ENCODE results near the gene CCDC144A.
"Not testable (repeated sequence)": the region's sequence is repeated elsewhere in the genome, so short reads cannot be mapped to it uniquely, and the experiment has no call there.

CCDC144A gene

GRCh38 chr17:16810236-16810635 is 120.2 kb downstream of the CCDC144A start:
- not testable (repeated sequence) for H3K4me3 ChIP-seq (replicated peaks in 1 of 2; ENCODE audit: low read depth in 2 of 2, low read length in 2 of 2); DNase-seq (ENCODE audit: low read depth in 2 of 2)

- DNase-seq (ENCODE audit: low read depth in 2 of 2): peak; percentile 28 to 63
These were observed 122.1 kb downstream of the CCDC144A start for GRCh38 chr17:16812126-16812525.

GRCh38 chr17:16814439-16814838 is 124.4 kb downstream of the CCDC144A start:
- no peak for TF ChIP-seq CTCF (IDR thresholded peaks at IDR 0.05; ENCODE audit: low read depth, low read length)
- no peak for DNase-seq (ENCODE audit: low read depth in 2 of 2)
- H3K4me3 ChIP-seq (replicated peaks in 1 of 2; ENCODE audit: low read depth in 2 of 2, low read length in 2 of 2): no peak overlapping the region

More at GRCh38 chr17:16812126-16812525, 122.1 kb downstream of the CCDC144A start:
- not testable (repeated sequence) for H3K4me3 ChIP-seq (replicated peaks in 1 of 2; ENCODE audit: low read depth in 2 of 2, low read length in 2 of 2)

GRCh38 chr17:16817201-16817600 is 127.2 kb downstream of the CCDC144A start:
- TF ChIP-seq CTCF (IDR thresholded peaks at IDR 0.05; ENCODE audit: low read depth, low read length): no peak
- no peak for DNase-seq (ENCODE audit: low read depth in 2 of 2)
- no peak overlapping the region for H3K4me3 ChIP-seq (replicated peaks in 1 of 2; ENCODE audit: low read depth in 2 of 2, low read length in 2 of 2)

- H3K4me3 ChIP-seq (replicated peaks in 1 of 2; ENCODE audit: low read depth in 2 of 2, low read length in 2 of 2); DNase-seq (ENCODE audit: low read depth in 2 of 2): not testable (repeated sequence)
These were observed 127.9 kb downstream of the CCDC144A start for GRCh38 chr17:16817940-16818339.

GRCh38 chr17:16818340-16818739 is 128.3 kb downstream of the CCDC144A start:
- TF ChIP-seq CTCF (IDR thresholded peaks at IDR 0.05; ENCODE audit: low read depth, low read length): no peak
- H3K4me3 ChIP-seq (replicated peaks in 1 of 2; ENCODE audit: low read depth in 2 of 2, low read length in 2 of 2): no peak overlapping the region
- DNase-seq (ENCODE audit: low read depth in 2 of 2): no peak

- DNase-seq (ENCODE audit: low read depth in 2 of 2): no peak
- no peak for TF ChIP-seq CTCF (IDR thresholded peaks at IDR 0.05; ENCODE audit: low read depth, low read length)
- H3K4me3 ChIP-seq (replicated peaks in 1 of 2; ENCODE audit: low read depth in 2 of 2, low read length in 2 of 2): no peak overlapping the region
These were observed 129.0 kb downstream of the CCDC144A start for GRCh38 chr17:16818821-16819683.

GRCh38 chr17:16820161-16820877 is 130.3 kb downstream of the CCDC144A start:
- TF ChIP-seq CTCF (IDR thresholded peaks at IDR 0.05; ENCODE audit: low read depth, low read length): no peak
- no peak for DNase-seq (ENCODE audit: low read depth in 2 of 2)
- H3K4me3 ChIP-seq (replicated peaks in 1 of 2; ENCODE audit: low read depth in 2 of 2, low read length in 2 of 2): no peak overlapping the region

Measured in cardiac fibroblast (primary cell).